ENCODE measurements around the gene ADAMTS2. TPM values are rescaled to one million over a fixed set of nuclear protein-coding genes. Genes with fewer than 3 reads are reported as not detected.
A peak's percentile ranks its signal among the peaks of the same experiment; 100 is the strongest.

The ADAMTS2 gene
- total RNA-seq, 2 experiments from 2014 or later: not detected

- Mint-ChIP-seq H3K27ac (peak overlapping the region; percentile 66), H3K9me3 (ENCODE audit: insufficient read depth) (peaks cover 44% of the 10 kb centered on the region), H3K27me3 (ENCODE audit: low read depth) (no peaks in the 10 kb centered on the region), H3K4me1 (ENCODE audit: low read depth) (peaks cover 23% of the 10 kb centered on the region), H3K4me3 (peak overlapping the region; percentile 80), H3K36me3 (ENCODE audit: low read depth) (peaks cover 60% of the 10 kb centered on the region)
- ATAC-seq: no peak
- ChIA-PET CTCF (interaction anchor here (0.8 to 1.1 kb wide), 3 partner anchors 8 to 329 kb away, joined by 3 read pairs; no protein-coding TSS in a partner anchor), POLR2A (interaction anchor here (1.5 kb wide), 1 partner anchor 36 kb away, joined by 7 read pairs; no protein-coding TSS in a partner anchor)
- no peak for DNase-seq
These were observed 284.2 kb downstream of the ADAMTS2 start for GRCh38 chr5:179061025-179061424.

Other genes with a start within 250 kb of the ADAMTS2 start
- 10 to 100 TPM; 43.4 to 46.3 TPM for gene RUFY1, start 205.1 kb upstream of the ADAMTS2 start, total RNA-seq

Measured in activated CD8-positive, alpha-beta T cell treated with anti-CD3 and anti-CD28 coated beads, Interleukin-2, amount 10 ng/mL, durations not matched to agents 7 days and 5 days (primary cell).